Gastroesophageal sphincter (tissue), 4 donors: ENCODE data around the gene ZNF254. TPM values are rescaled to one million over a fixed set of nuclear protein-coding genes. Genes with fewer than 3 reads are reported as not detected.

ENCODE experiments used
- ATAC-seq: fragments of 150-250 bp; one replicate; pipeline ENCODE4 v1.9.1; 2016; ENCODE audit warnings: mild to moderate bottlenecking, moderate library complexity
- H3K27ac ChIP-seq, 4 donors: fragments of 200-600 bp; sonication (generic) in 3 of 4; 1 replicate in 3 of 4; 2 replicates in 1 of 4; pipeline ENCODE4 v1.5.1; 2016 to 2019
- H3K27me3 ChIP-seq: fragments of 200-600 bp; sonication (generic); one replicate; pipeline ENCODE4 v1.5.1; 2019
- H3K36me3 ChIP-seq, 2 donors: fragments of 200-600 bp; sonication (generic); one replicate each; pipeline ENCODE4 v1.5.1; 2019; ENCODE audit warnings: control low read depth in 1 of 2
- H3K4me1 ChIP-seq, 3 donors: fragments of 200-600 bp; sonication (generic); 1 replicate in 2 of 3; 2 replicates in 1 of 3; pipeline ENCODE4 v1.5.1; 2016 to 2019; ENCODE audit warnings: control low read depth in 2 of 3
- H3K4me3 ChIP-seq, 2 donors: fragments of 200-600 bp; sonication (generic); one replicate each; pipeline ENCODE4 v1.5.1; 2019; ENCODE audit warnings: mild to moderate bottlenecking in 1 of 2, moderate library complexity in 1 of 2
- H3K9me3 ChIP-seq, 3 donors: fragments of 200-600 bp; sonication (generic); one replicate each; pipeline ENCODE4 v1.5.1; 2017 to 2019; ENCODE audit warnings: control low read depth in 2 of 3
- EP300 ChIP-seq: sonication (generic); formaldehyde crosslinking; IDR thresholded peaks from one replicate; pipeline ENCODE4 v1.6.1; 2017; ENCODE audit warnings: antibody characterized with exemption, mild to moderate bottlenecking
- POLR2A ChIP-seq, 2 donors: fragments of 450-650 bp; IDR thresholded peaks; one replicate each; pipeline ENCODE4 v1.6.1; 2017; ENCODE audit warnings: antibody characterized with exemption in 2 of 2, mild to moderate bottlenecking in 2 of 2, moderate library complexity in 1 of 2
- POLR2AphosphoS5 ChIP-seq: sonication (generic); formaldehyde crosslinking; IDR thresholded peaks from one replicate; pipeline ENCODE4 v1.6.1; 2017; ENCODE audit warnings: antibody characterized with exemption
- WGBS, 2 donors: methylation state at CpG; one replicate each; pipeline ENCODE4 v1.1.5; 2018; ENCODE audit warnings: low coverage in 1 of 2; 5-methylcytosine and 5-hydroxymethylcytosine counted together
- total RNA-seq, 4 donors: library from RNA; depleted of rRNA; stranded (reverse); fragments of >200 nt; gene quantifications; one replicate each; pipeline ENCODE4 v1.1.0, GENCODE V29; 2016
- TF ChIP-seq, protein P1 (sequence below), 4 experiments: fragments of 200-600 bp in 2 of 4; fragments of 450-650 bp in 2 of 4; sonication (generic) in 1 of 4; IDR thresholded peaks; one replicate each; pipeline ENCODE4 v1.5.1; 2017 to 2019; ENCODE audit warnings: antibody characterized with exemption in 4 of 4, mild to moderate bottlenecking in 2 of 4, moderate library complexity in 2 of 4

ZNF254 gene
- total RNA-seq, 4 donors from 2014 or later, result 10.0 to 22.6 (median 13.5) TPM

DNA sequence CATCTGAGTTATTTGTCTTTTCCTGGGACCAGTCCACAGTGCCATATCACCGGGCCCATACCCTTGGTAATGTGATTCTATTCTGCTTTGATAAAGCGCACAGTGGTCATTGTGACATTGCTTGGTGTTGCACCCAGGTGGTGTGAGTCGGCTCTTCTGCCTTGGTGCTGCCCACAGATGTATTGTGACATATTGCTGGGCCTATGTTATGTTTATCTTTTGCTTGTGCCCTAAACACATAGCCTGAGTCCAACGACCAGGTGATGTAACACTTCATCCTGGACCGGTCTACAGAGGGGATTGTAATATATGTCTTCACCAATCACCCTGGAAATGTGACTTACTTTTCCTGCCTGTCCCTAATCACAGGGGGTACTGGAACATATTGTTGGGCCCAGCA is 23.7 kb upstream of the ZNF254 start:
- no peaks in the 10 kb centered on the region for H3K9me3 ChIP-seq
- TF ChIP-seq POLR2AphosphoS5, result no peak
- TF ChIP-seq EP300, result no peak
- TF ChIP-seq, protein P1, sequence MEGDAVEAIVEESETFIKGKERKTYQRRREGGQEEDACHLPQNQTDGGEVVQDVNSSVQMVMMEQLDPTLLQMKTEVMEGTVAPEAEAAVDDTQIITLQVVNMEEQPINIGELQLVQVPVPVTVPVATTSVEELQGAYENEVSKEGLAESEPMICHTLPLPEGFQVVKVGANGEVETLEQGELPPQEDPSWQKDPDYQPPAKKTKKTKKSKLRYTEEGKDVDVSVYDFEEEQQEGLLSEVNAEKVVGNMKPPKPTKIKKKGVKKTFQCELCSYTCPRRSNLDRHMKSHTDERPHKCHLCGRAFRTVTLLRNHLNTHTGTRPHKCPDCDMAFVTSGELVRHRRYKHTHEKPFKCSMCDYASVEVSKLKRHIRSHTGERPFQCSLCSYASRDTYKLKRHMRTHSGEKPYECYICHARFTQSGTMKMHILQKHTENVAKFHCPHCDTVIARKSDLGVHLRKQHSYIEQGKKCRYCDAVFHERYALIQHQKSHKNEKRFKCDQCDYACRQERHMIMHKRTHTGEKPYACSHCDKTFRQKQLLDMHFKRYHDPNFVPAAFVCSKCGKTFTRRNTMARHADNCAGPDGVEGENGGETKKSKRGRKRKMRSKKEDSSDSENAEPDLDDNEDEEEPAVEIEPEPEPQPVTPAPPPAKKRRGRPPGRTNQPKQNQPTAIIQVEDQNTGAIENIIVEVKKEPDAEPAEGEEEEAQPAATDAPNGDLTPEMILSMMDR (IDR thresholded peaks at IDR 0.05), result no peak
- no peak for TF ChIP-seq POLR2A (IDR thresholded peaks at IDR 0.05)
- H3K36me3 ChIP-seq, result peaks cover 0 to 93% of the 10 kb centered on the region in 2 donors
- H3K27ac ChIP-seq, result no peak overlapping the region
- no peak for ATAC-seq
- WGBS, 2 donors, result 79 to 100% methylated on average over 1 to 2 of the region's 5 CpGs
- H3K27me3 ChIP-seq, result no peaks in the 10 kb centered on the region
- no peaks in the 10 kb centered on the region for H3K4me1 ChIP-seq
- H3K4me3 ChIP-seq, result no peak overlapping the region

DNA sequence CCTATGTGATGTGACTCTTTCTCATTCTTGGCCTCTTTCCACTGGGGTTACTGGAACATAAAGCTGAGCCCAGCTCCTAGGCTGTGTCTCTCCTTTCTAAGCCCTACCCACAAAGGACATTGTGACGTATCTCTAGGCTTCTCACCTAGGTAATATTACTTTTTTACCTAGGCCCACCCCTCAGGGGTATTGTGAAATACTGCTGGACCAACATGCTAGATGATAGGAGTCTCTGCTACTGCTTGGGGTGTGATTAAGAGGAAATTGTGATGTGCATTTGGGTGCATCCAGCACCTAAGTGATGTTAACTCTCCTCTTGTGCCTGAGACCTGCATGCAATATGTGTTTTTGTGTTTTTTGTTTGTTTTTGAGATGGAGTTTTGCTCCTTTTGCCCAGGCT is 22.8 kb upstream of the ZNF254 start:
- no peak for ATAC-seq
- Histone ChIP-seq H3K9me3 (no peaks in the 10 kb centered on the region), H3K4me3 (no peak overlapping the region), H3K27ac (no peak overlapping the region), H3K4me1 (no peaks in the 10 kb centered on the region), H3K36me3 (peaks cover 0 to 92% of the 10 kb centered on the region in 2 donors), H3K27me3 (no peaks in the 10 kb centered on the region)
- WGBS, 2 donors, result 83% methylated on average over 1 of the region's 1 CpG; no CpG with 5 or more reads in 1 of the 2 donors
- TF ChIP-seq, protein P1 (IDR thresholded peaks at IDR 0.05), result no peak
- TF ChIP-seq POLR2A (IDR thresholded peaks at IDR 0.05) (no peak), EP300 (no peak), POLR2AphosphoS5 (no peak)

DNA sequence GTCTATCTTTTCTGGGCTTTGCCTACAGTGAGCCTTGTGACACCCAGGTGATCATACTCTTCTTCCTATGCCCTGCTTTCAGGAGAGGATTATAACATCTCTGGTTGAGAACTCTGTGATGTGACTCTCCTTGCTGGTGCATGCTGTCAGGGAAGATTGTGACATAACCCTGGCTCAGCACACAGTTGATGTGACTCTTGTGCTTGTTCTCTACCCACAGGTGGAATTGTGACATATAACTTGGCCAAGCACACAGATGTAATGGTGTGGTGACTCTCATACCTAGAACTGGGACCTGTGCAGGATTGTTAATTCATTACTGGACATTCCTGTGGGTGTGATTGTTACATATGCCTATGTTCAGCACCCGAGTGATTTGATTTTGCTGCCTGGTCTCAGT is 21.7 kb upstream of the ZNF254 start:
- WGBS, 2 donors, result 55 to 80% methylated on average over 1 of the region's 1 CpG
- Histone ChIP-seq H3K4me3 (no peak overlapping the region), H3K27me3 (no peaks in the 10 kb centered on the region), H3K27ac (no peak overlapping the region), H3K4me1 (no peaks in the 10 kb centered on the region), H3K9me3 (no peaks in the 10 kb centered on the region), H3K36me3 (peaks cover 0 to 85% of the 10 kb centered on the region in 2 donors)
- no peak for ATAC-seq
- TF ChIP-seq EP300 (no peak), POLR2A (IDR thresholded peaks at IDR 0.05) (no peak), POLR2AphosphoS5 (no peak)
- TF ChIP-seq, protein P1 (IDR thresholded peaks at IDR 0.05), result no peak

DNA sequence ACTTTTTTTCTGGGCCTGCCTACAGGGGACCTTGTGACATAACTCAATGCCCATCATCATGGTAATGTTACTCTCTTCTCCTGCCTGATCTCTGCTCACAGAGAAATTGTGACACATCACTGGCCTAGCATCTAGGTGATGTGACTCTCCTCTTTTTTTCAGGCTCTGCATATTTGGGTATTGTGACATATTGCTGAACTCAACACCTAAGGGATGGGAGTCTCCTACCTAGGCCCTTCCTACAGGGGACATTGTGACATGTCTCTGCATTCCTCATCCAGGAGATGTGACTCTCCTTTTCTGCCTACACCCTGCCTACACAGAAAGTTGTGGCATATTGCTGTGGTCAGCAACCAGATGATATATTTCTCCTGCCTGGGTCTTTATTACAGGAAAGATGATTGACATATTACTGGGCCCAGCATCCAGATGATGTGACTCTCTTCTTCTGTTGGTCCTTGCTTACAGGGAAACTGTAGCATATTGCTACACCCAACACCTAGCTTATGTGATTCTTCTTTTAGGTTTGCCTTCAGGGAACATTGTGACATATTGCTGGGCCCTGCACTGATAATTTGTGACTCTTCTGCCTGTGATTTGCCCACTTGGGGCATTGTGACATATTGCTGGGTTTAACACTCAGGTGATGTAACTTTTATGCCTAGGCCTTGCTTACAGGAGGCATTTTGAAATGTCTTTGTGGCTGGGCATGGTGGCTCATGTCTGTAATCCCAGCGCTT is 21.0 kb upstream of the ZNF254 start:
- Histone ChIP-seq H3K27ac (no peak overlapping the region), H3K36me3 (peaks cover 0 to 85% of the 10 kb centered on the region in 2 donors), H3K4me1 (no peaks in the 10 kb centered on the region), H3K9me3 (no peaks in the 10 kb centered on the region), H3K27me3 (no peaks in the 10 kb centered on the region), H3K4me3 (no peak overlapping the region)
- TF ChIP-seq, protein P1 (IDR thresholded peaks at IDR 0.05), result no peak
- no peak for TF ChIP-seq POLR2A (IDR thresholded peaks at IDR 0.05)
- no peak for TF ChIP-seq POLR2AphosphoS5
- no peak for TF ChIP-seq EP300
- WGBS, 2 donors, result no CpG with 5 or more reads among the region's 1 CpG
- no peak for ATAC-seq
